Glutamatergic neuron (in vitro differentiated cells): ENCODE measurements around the gene ZBTB5. TPM values are rescaled to one million over a fixed set of nuclear protein-coding genes. Genes with fewer than 3 reads are reported as not detected.
"Not testable (repeated sequence)": the region's sequence is repeated elsewhere in the genome, so short reads cannot be mapped to it uniquely, and the experiment has no call there.

Experiments used
- DNase-seq: peaks from one replicate; pipeline ENCODE4 v3.0.0; 2022
- H3K27ac Mint-ChIP-seq: one replicate; pipeline ENCODE4 v1.8.0; 2020; ENCODE audit warnings: mild to moderate bottlenecking, mixed read lengths, inconsistent platforms; ENCODE audit not compliant: unreplicated experiment
- H3K27me3 Mint-ChIP-seq: one replicate; pipeline ENCODE4 v1.8.0; 2020; ENCODE audit warnings: mild to moderate bottlenecking, moderate library complexity, mixed read lengths, inconsistent platforms; ENCODE audit not compliant: unreplicated experiment
- H3K36me3 Mint-ChIP-seq: one replicate; pipeline ENCODE4 v1.8.0; 2020; ENCODE audit warnings: mild to moderate bottlenecking, mixed read lengths, inconsistent platforms; ENCODE audit not compliant: unreplicated experiment
- H3K4me1 Mint-ChIP-seq: one replicate; pipeline ENCODE4 v1.8.0; 2020; ENCODE audit warnings: mild to moderate bottlenecking, low read depth, mixed read lengths, inconsistent platforms; ENCODE audit not compliant: unreplicated experiment
- H3K4me3 Mint-ChIP-seq: one replicate; pipeline ENCODE4 v1.8.0; 2020; ENCODE audit warnings: mild to moderate bottlenecking, mixed read lengths, inconsistent platforms; ENCODE audit not compliant: unreplicated experiment
- H3K9me3 Mint-ChIP-seq: one replicate; pipeline ENCODE4 v1.8.0; 2020; ENCODE audit warnings: mild to moderate bottlenecking, moderate library complexity, mixed read lengths, inconsistent platforms; ENCODE audit not compliant: unreplicated experiment
- CTCF ChIP-seq: fragments of 200-600 bp; sonication (generic); IDR thresholded peaks from one replicate; pipeline ENCODE4 v1.5.0; 2021; ENCODE audit not compliant: partially characterized antibody, unreplicated experiment
- long read RNA-seq: library from polyadenylated mRNA; unstranded; transcript quantifications from one replicate; pipeline ENCODE4 v2.0.0, GENCODE V29; 2020; ENCODE audit not compliant: unreplicated experiment
- total RNA-seq: library from RNA; stranded (reverse); fragmentation: NEBNext Ultra II Directional; extraction: Animal tissue kit (Norgen Biotek cat#: 25700); gene quantifications from one replicate; pipeline ENCODE4 v1.2.1, GENCODE V29; 2021; ENCODE audit not compliant: unreplicated experiment

Gene ZBTB5
- total RNA-seq = 14.3 TPM
- long read RNA-seq = 0 reads

GRCh38 chr9:37465249-37466036 lies at the start of gene ZBTB5:
TSS of gene ZBTB5 (minus strand) at chr9:37465450. CDS start at chr9:37442551, 22,899 bp downstream.
- no peak for TF ChIP-seq CTCF

GRCh38 chr9:37514999-37515398 lies 49.7 kb upstream of the ZBTB5 start:
- no peak overlapping the region for H3K27ac Mint-ChIP-seq
- H3K36me3 Mint-ChIP-seq = peaks cover 4% of the 10 kb centered on the region
- peaks cover 1% of the 10 kb centered on the region for H3K27me3 Mint-ChIP-seq
- no peak for DNase-seq
- H3K4me1 Mint-ChIP-seq = peaks cover 2% of the 10 kb centered on the region
- no peak overlapping the region for H3K4me3 Mint-ChIP-seq
- H3K9me3 Mint-ChIP-seq = peaks cover 3% of the 10 kb centered on the region
- TF ChIP-seq CTCF = no peak

More at GRCh38 chr9:37465249-37466036, at the start of gene ZBTB5:
- Mint-ChIP-seq H3K36me3 (no peaks in the 10 kb centered on the region), H3K9me3 (peaks cover 9% of the 10 kb centered on the region), H3K27me3 (peaks cover 9% of the 10 kb centered on the region), H3K4me3 (peak within 1 kb of the TSS; percentile 99), H3K4me1 (peaks cover 18% of the 10 kb centered on the region), H3K27ac (peak within 1 kb of the TSS; percentile 95)
- peak; percentile 98 for DNase-seq

- not testable (repeated sequence) for H3K4me3 Mint-ChIP-seq, DNase-seq, H3K27ac Mint-ChIP-seq, H3K27me3 Mint-ChIP-seq, H3K9me3 Mint-ChIP-seq, H3K4me1 Mint-ChIP-seq, H3K36me3 Mint-ChIP-seq
Observed at GRCh38 chr9:37514415-37514814, 49.2 kb upstream of the ZBTB5 start.

GRCh38 chr9:37512437-37512836 lies 47.2 kb upstream of the ZBTB5 start:
- Mint-ChIP-seq H3K27ac (no peak overlapping the region), H3K36me3 (no peaks in the 10 kb centered on the region), H3K9me3 (peaks cover 5% of the 10 kb centered on the region), H3K4me3 (no peak overlapping the region), H3K4me1 (peaks cover 2% of the 10 kb centered on the region), H3K27me3 (peaks cover 1% of the 10 kb centered on the region)
- DNase-seq = no peak
- no peak for TF ChIP-seq CTCF

- Mint-ChIP-seq H3K9me3 (peaks cover 5% of the 10 kb centered on the region), H3K36me3 (no peaks in the 10 kb centered on the region), H3K4me3 (no peak overlapping the region), H3K27me3 (peaks cover 1% of the 10 kb centered on the region), H3K4me1 (peaks cover 2% of the 10 kb centered on the region), H3K27ac (peak overlapping the region; percentile 48)
- no peak for TF ChIP-seq CTCF
- DNase-seq = peak; percentile 47
Observed at GRCh38 chr9:37511016-37512010, 46.1 kb upstream of the ZBTB5 start.

GRCh38 chr9:37510053-37510452 lies 44.8 kb upstream of the ZBTB5 start:
- H3K27me3 Mint-ChIP-seq, H3K27ac Mint-ChIP-seq, H3K4me3 Mint-ChIP-seq, H3K36me3 Mint-ChIP-seq, H3K4me1 Mint-ChIP-seq, DNase-seq, H3K9me3 Mint-ChIP-seq: not testable (repeated sequence)
